SIG-M5 treated with dmso at 0.1 percent for 504 hours (cell line): ENCODE data around the gene PFKFB3.
"Not testable (repeated sequence)": the region's sequence is repeated elsewhere in the genome, so short reads cannot be mapped to it uniquely, and the experiment has no call there.

Experiments used
- DNase-seq: peaks from one replicate; lab custom pipeline; 2025; ENCODE audit not compliant: unreplicated experiment; lab: John Stamatoyannopoulos, UW

Gene PFKFB3

DNA sequence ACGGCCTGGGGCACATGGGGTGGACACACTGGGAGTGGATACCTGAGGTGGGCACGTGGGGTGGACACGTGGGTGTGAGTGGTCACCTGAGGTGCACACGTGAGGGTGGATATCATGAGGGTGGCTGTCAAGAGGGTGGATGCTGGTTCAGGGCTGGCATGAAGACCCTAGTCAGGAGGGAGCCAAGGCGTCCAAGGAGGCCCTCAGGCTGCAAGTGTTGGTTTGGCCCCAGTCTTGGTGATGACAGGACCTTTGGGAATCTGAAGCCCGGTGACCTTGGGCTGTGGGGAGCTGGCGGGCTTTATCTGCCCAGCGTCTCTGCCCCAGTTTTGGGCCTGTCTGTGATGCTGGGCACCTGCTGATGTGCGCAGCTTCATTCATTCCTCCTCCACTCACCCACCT is 24.9 kb upstream of the PFKFB3 start:
- no peak for DNase-seq

GRCh38 chr10:6178581-6178980 is 24.2 kb upstream of the PFKFB3 start:
- DNase-seq, result no peak

GRCh38 chr10:6179078-6179477 is 23.7 kb upstream of the PFKFB3 start:
- DNase-seq, result no peak

DNA sequence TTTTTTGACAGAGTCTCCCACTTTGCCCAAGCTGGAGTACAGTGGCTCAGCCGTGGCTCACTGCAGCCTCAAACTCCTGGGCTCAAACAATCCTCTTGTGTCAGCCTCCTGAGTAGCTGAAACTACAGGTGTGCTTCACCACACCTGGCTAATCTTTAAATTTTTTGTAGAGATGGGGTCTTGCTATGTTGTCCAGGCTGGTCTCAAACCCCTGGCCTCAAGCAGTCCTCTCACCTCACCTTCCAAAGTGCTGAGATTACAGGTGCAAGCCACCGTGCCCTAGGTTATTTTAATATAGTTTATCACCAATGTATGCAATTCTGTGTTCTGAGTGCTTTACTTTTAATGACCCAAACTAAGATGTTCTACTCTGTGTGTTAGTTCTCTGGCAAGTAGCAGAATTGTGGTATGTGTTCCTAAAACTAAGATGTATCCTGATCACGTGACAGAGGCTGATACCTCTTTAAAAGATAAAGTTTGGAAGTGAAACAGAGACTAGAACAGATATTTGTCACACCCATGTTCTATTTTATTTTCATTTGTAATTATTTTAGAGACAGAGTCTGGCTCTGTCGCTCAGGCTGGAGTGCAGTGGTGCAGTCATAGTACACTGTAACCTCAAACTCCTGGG is 22.1 kb upstream of the PFKFB3 start:
- no peak for DNase-seq

DNA sequence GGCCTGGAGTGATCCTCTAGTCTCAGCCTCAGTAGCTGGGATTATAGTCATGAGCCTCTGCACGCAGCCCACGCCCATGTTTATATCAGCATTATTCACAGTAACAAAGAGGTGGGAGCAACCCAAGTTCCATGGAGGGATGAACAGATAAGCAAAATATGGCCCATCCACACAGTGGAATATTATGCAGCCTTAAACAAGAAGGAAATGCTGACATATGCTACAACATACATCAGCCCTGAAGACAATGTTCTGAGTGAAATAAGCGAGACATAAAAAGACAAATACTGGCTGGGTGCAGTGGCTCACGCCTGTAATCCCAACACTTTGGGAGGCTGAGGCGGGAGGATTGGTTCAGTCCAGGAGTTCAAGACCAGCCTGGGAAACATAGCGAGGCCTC is 21.5 kb upstream of the PFKFB3 start:
- DNase-seq, result no peak

- no peak for DNase-seq
Measured at GRCh38 chr10:6182454-6183098, 20.2 kb upstream of the PFKFB3 start.

GRCh38 chr10:6185039-6185716 is 17.6 kb upstream of the PFKFB3 start:
- no peak for DNase-seq

- no peak for DNase-seq
Measured at GRCh38 chr10:6186894-6187256, 15.9 kb upstream of the PFKFB3 start.

- no peak for DNase-seq
Measured at GRCh38 chr10:6187278-6187677, 15.5 kb upstream of the PFKFB3 start.

- not testable (repeated sequence) for DNase-seq
Measured at GRCh38 chr10:6190033-6190432, 12.7 kb upstream of the PFKFB3 start.

DNA sequence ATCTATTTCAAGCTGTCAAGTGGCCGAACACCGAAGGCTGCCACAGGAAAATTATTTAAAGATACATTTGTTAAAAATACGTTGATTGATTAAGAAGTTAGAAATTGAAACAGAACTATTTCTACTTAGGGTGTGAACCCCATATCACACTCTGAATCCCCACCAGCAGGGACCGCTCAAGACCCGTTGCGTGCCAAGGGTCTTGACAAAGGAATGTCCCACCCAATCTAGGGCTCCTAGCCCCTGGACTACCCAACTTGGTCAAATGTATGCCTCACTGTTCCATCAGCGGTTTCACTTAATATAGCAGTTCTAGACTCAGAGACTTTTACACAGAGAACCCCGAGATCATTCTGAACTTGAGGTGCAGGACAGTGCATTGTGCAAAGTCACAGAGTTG is 11.6 kb upstream of the PFKFB3 start:
- DNase-seq, result no peak

DNA sequence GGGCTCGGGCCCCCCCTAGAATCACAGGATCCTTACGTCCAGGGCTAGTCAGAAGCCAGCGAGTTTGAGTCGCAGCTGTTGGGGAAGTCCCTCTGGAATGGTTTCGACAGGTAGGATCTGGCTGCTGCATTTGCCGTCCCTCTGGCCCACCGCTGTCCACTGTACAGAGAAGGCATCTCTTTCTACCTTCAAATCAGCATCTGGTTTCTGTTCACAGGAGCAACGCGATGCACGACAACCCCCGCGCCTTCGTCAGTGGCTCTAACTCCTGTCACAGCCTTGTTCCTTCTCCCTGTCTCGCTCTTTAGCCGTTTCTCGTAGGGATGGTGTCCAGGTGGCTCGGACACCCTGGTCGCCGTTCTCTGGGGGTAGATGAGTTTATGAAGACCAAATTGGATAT is 11.2 kb upstream of the PFKFB3 start:
- no peak for DNase-seq

DNA sequence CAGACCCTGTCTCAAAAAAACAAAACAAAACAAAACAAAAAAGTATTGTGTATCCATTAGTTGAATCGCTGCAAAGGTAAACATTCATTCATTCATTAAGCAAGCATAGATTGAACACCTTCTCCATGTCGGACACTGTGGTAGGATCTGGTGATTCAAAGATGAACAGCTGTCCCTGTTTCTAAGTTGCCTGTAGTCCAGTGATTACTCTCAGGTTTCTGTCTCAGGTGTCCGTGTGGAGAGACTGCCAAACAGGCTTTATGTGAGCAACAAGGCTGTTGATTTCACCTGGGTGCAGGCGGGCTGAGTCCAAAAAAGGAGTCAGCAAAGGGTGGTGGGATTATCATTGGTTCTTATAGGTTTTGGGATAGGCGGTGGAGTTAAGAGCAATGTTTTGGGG is 9.4 kb upstream of the PFKFB3 start:
- DNase-seq, result not testable (repeated sequence)

DNA sequence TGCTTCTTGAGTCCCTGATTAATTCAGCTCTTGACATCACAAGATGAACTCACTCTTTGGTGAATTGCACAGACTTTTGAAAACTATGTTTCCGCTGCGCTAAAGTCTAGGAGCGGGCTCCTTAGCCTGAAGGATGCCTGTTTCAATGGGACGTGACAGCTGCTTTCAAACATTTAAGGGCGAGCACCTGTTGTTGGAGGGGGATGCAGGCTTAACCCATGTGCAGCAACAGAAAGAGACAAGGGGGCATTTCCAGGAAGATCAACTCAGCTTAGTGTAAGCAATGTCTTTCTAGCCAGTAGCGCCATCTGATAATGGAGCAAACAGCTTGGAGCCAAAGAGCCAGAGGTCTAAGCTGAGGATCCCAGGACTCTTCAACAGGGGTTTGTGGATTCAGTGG is 8.4 kb upstream of the PFKFB3 start:
- DNase-seq, result no peak

DNA sequence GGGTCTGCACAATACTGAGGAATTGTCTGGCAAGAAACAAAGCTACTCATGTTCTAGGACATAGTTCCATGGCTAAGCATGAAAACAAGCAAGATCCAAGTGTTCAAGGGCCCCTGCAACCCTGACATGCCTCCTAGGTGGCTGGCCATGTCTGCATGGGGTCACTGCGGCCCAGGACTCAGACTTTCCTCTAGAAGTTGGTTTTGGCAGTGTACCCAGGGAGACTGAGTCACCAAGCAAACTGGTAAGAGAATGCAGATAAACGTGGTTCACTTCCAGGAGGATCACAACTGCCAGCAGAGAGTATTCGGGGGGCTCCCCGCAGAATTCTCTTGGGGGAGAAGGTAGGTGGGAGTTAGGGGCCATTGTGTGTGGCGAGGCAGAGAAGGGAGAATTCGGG is 7.4 kb upstream of the PFKFB3 start:
- DNase-seq, result no peak

DNA sequence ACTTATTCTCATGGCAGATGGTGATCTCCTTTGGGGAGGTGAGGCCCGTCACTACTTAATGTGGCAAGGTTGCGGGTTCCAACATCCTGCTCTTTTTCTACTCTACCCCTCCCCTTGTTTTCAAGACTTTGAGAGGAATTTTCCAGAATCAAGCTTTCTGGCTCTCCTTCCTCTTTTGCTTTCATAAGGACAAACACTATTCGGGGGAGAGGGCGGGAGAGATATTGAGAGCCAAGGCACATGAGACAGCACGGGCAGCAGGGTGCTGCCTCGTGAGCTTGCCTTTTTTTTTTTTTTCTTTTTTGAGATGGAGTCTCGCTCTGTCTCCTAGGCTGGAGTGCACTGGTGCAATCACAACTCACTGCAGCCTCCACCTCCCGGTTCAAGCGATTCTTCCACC is 6.9 kb upstream of the PFKFB3 start:
- DNase-seq, result no peak

GRCh38 chr10:6196524-6196923 is 6.2 kb upstream of the PFKFB3 start:
- not testable (repeated sequence) for DNase-seq

DNA sequence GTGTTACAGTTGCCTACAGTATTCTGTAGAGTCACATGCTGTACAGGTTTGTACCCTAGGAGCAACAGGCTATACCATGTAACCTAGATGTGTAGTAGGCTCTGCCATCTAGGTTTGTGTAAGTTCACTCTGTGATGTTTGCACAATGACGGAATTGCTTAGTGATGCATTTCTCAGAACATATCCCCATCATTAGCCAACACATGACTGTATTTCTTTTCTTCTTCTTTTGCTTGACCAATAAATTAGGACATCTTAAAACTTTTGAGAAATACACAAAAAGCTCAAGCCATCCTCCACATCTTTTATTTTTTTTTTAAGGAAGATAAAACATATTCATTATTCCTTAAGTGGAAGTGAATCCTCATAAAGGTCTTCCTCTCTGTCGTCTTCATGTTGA is 5.4 kb upstream of the PFKFB3 start:
- no peak for DNase-seq

GRCh38 chr10:6198171-6198570 is 4.6 kb upstream of the PFKFB3 start:
- no peak for DNase-seq

DNA sequence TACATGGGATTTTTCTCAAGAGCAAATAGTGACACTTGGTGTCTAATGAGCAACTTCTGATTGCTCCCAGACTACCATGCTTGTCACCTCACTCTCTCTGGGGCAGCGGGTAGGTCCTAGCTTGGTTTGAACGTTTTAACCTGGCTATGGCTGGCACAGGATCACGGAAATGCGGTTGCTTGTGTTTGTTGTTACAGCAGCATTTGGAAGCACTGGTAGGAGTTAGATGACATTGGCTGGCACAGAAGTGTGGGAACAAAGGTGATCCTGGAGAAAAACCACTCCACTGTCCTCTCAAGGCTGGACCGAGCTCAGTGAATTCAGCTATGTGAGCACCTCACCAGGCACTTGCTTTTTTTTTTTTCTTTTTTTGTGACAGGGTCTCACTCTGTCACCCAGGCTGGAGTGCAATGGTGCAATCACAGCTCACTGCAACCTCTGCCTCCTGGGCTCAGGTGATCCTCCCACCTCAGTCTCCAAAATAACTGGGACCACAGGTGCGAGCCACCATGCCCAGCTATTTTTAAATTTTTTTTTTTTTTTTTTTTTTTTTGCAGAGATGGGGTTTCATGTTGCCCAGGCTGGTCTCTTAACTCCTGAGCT is 3.5 kb upstream of the PFKFB3 start:
- no peak for DNase-seq

GRCh38 chr10:6200440-6200733 is 2.3 kb upstream of the PFKFB3 start:
- no peak for DNase-seq

DNA sequence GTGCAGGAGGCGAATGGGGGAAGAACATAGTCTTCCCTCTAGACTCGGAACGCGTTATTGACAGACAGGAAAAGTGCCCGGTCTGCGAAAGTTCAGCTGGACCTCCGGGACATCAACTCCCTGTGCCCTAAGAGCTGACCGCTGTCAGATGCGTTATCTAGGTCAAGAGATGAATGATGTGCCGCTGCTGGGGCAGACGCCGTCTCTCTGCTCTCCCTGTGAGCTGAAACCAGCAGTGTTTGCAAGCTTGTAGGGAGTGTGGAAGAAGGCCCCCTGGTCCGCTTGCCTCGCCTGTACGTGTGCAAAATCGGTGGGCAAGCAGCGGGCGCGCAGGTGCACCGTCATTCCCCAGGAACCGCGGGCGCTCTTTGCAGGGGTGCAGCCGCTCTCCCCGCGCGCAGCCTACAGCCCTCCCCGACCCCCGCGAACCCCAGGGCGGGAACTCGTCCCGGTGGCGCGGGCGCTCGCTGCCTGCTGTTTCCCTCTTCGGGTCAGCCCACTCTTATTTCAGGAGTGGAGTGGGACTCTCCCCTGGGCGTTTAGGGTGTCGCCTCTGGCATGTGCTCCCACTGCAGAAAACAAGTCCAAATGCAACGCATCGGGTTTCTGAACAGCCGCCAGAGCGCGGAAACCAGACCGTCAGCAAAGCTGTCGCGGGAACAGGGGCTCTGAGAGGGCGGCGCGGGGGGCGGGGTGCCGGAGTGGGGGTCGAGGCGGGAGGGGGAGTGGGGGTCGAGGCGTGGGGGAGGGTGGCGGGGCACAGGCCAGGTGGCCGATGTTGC is 1.8 kb upstream of the PFKFB3 start:
- DNase-seq, result peak; percentile 28
